ENCODE measurements around the gene NRDE2. TPM values are rescaled to one million over a fixed set of nuclear protein-coding genes. Genes with fewer than 3 reads are reported as not detected.

NRDE2 gene
- total and polyA plus RNA-seq, 2 of the 4 experiments (the other 2 are of a cell fraction) = 4.5 to 9.3 TPM

GRCh38 chr14:90275820-90276219 is 55.9 kb downstream of the NRDE2 start:
- TF ChIP-seq RAD21 (IDR thresholded peaks at IDR 0.05; ENCODE audit: low read length) (no peak), SMC3 (IDR thresholded peaks at IDR 0.05; ENCODE audit: low read depth, low read length) (no peak), MXI1 (IDR thresholded peaks at IDR 0.05; ENCODE audit: borderline replicate concordance, low read depth, low read length) (no peak), CHD1 (IDR thresholded peaks at IDR 0.05; ENCODE audit: low read depth, low read length) (no peak), MAFK (IDR thresholded peaks at IDR 0.05; ENCODE audit: low read depth, low read length) (no peak), RCOR1 (IDR thresholded peaks at IDR 0.05; ENCODE audit: insufficient replicate concordance, low read length) (no peak), BHLHE40 (IDR thresholded peaks at IDR 0.05; ENCODE audit: low read depth, low read length) (no peak), RFX5 (IDR thresholded peaks at IDR 0.05; ENCODE audit: low read depth, low read length) (no peak)
- TF ChIP-seq, protein P1, sequence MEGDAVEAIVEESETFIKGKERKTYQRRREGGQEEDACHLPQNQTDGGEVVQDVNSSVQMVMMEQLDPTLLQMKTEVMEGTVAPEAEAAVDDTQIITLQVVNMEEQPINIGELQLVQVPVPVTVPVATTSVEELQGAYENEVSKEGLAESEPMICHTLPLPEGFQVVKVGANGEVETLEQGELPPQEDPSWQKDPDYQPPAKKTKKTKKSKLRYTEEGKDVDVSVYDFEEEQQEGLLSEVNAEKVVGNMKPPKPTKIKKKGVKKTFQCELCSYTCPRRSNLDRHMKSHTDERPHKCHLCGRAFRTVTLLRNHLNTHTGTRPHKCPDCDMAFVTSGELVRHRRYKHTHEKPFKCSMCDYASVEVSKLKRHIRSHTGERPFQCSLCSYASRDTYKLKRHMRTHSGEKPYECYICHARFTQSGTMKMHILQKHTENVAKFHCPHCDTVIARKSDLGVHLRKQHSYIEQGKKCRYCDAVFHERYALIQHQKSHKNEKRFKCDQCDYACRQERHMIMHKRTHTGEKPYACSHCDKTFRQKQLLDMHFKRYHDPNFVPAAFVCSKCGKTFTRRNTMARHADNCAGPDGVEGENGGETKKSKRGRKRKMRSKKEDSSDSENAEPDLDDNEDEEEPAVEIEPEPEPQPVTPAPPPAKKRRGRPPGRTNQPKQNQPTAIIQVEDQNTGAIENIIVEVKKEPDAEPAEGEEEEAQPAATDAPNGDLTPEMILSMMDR (conservative IDR thresholded peaks at IDR 0.05; ENCODE audit: low read depth, low read length) = no peak
- no peak overlapping the region for H3K4me3 ChIP-seq (ENCODE audit: insufficient read depth, low read depth, low read length)
- H3K4me1 ChIP-seq (ENCODE audit: control insufficient read depth, insufficient read depth, low read length) = peaks cover 2% of the 10 kb centered on the region; the same call in 1 of the 2 replicates
- no peak overlapping the region for H2AK5ac ChIP-seq (ENCODE audit: low read depth, low read length)
- in situ Hi-C loops (cut with MboI; ENCODE audit: low sequenced_read_pairs) (loop anchor here (25.0 kb wide), 1 partner anchor 886 kb away; no protein-coding TSS in a partner anchor), dilution Hi-C loops (cut with HindIII; ENCODE audit: low sequenced_read_pairs, unreplicated experiment) (no loop called here), intact Hi-C loops (cut with micrococcal nuclease) (no loop called here)
- H3K56ac ChIP-seq (ENCODE audit: extremely low read depth, insufficient read depth, low read length) = no peak overlapping the region
- no peak overlapping the region for H3K9ac ChIP-seq (ENCODE audit: low read depth, low read length)
- H3K27me3 ChIP-seq (ENCODE audit: control insufficient read depth, insufficient read depth, low read length) = no peaks in the 10 kb centered on the region
- H2BK15ac ChIP-seq (ENCODE audit: low read depth, low read length) = no peak overlapping the region
- no peak overlapping the region for H3K14ac ChIP-seq (replicated peaks; ENCODE audit: low read depth, low read length)
- H3K9me1 ChIP-seq (ENCODE audit: insufficient read depth, low read length) = peaks cover 17% of the 10 kb centered on the region
- H3K9me3 ChIP-seq (ENCODE audit: control insufficient read depth, insufficient read depth, low read length) = no peaks in the 10 kb centered on the region
- WGBS, 2 experiments (ENCODE audit: extremely low coverage in 2 of 2, insufficient read length in 1 of 2) = 80% methylated on average over 1 of the region's 8 CpGs; no CpG with 5 or more reads in 1 of the 2 experiments
- no peak overlapping the region for H3K23ac ChIP-seq (ENCODE audit: low read depth, low read length)
- no peak overlapping the region for H4K8ac ChIP-seq (ENCODE audit: low read depth in 2 of 2, low read length in 2 of 2)
- peak overlapping the region; percentile 83 for H2AK9ac ChIP-seq (replicated peaks; ENCODE audit: low read depth, low read length, poor library complexity)
- POLR2A ChIA-PET (ENCODE audit: unreplicated experiment) = interaction anchor here (0.6 kb wide), 1 partner anchor 967 kb away, joined by 9 read pairs; no protein-coding TSS in a partner anchor
- peaks cover 0 to 10% of the 10 kb centered on the region in 2 experiments; a peak in 2 of 4 replicates for H3K79me1 ChIP-seq (ENCODE audit: low read depth in 1 of 2, low read length in 2 of 2)
- BruUV-seq (replicated peaks) = no TSS peak
- H2BK5ac ChIP-seq (ENCODE audit: low read depth, low read length, poor library complexity, severe bottlenecking) = no peak overlapping the region
- CTCF ChIA-PET = no interaction called here
- no peaks in the 10 kb centered on the region for H4K20me1 ChIP-seq (ENCODE audit: insufficient read depth, low read length)
- H3K4me2 ChIP-seq (ENCODE audit: low read depth, low read length) = no peak overlapping the region
- no peak overlapping the region for H2BK120ac ChIP-seq (ENCODE audit: low read depth, low read length)
- ATAC-seq (ENCODE audit: low read depth) (no peak), DNase-seq (no peak)
- no peak overlapping the region for H3K4ac ChIP-seq (ENCODE audit: low read depth, low read length)
- H3K36me3 ChIP-seq (ENCODE audit: control insufficient read depth, insufficient read depth, low read length) = peaks cover 32% of the 10 kb centered on the region
- H4K5ac ChIP-seq (ENCODE audit: low read depth, low read length) = no peak overlapping the region
- no peak overlapping the region for H4K91ac ChIP-seq (ENCODE audit: insufficient read depth, low read depth, low read length)
- no peak overlapping the region for H2BK20ac ChIP-seq (ENCODE audit: low read depth, low read length)
- no peak overlapping the region for H3K18ac ChIP-seq (ENCODE audit: low read depth, low read length)
- no peak overlapping the region for H2AFZ ChIP-seq (replicated peaks; ENCODE audit: low read length, poor library complexity)
- H3K27ac ChIP-seq (ENCODE audit: insufficient read depth, low read length) = no peak overlapping the region

Data from IMR-90 (cell line).